Liver (tissue), 9 donors: ENCODE data around the gene BCAR3. TPM values are rescaled to one million over a fixed set of nuclear protein-coding genes. Genes with fewer than 3 reads are reported as not detected.

Source experiments
- DNase-seq: peaks from one replicate; pipeline ENCODE4 v3.0.0-alpha.2; 2017; ENCODE audit warnings: low spot score
- H3K27ac ChIP-seq, 2 donors: one replicate each; pipeline ENCODE4 v1.7.0; 2013; ENCODE audit warnings: inconsistent platforms in 2 of 2, low read length in 2 of 2, control low read depth in 1 of 2, low read depth in 1 of 2, mild to moderate bottlenecking in 1 of 2
- H3K27me3 ChIP-seq, 4 donors: one replicate each; pipeline versions ENCODE4 v1.6.1 to v1.7.0; 2013; ENCODE audit warnings: low read length in 3 of 4, inconsistent platforms in 1 of 4, mild to moderate bottlenecking in 1 of 4, moderate library complexity in 1 of 4; ENCODE audit not compliant: control insufficient read depth in 4 of 4, insufficient read depth in 4 of 4
- H3K36me3 ChIP-seq, 4 donors: one replicate each; pipeline versions ENCODE4 v1.6.1 to v1.7.0; 2013; ENCODE audit warnings: low read length in 3 of 4, mild to moderate bottlenecking in 3 of 4, low read depth in 1 of 4, moderate library complexity in 1 of 4; ENCODE audit not compliant: control insufficient read depth in 4 of 4, insufficient read depth in 3 of 4
- H3K4me1 ChIP-seq, 4 donors: one replicate each; pipeline versions ENCODE4 v1.6.1 to v1.7.0; 2013; ENCODE audit warnings: low read length in 3 of 4, mild to moderate bottlenecking in 3 of 4, moderate library complexity in 1 of 4; ENCODE audit not compliant: control insufficient read depth in 4 of 4, insufficient read depth in 4 of 4
- H3K4me3 ChIP-seq, 3 donors: one replicate each; pipeline versions ENCODE4 v1.6.1 to v1.7.0; 2013; ENCODE audit warnings: low read length in 3 of 3, control low read depth in 1 of 3, low read depth in 1 of 3, mild to moderate bottlenecking in 1 of 3
- H3K9ac ChIP-seq, 2 donors: one replicate each; pipeline ENCODE4 v1.7.0; 2013; ENCODE audit warnings: low read length in 2 of 2, mild to moderate bottlenecking in 2 of 2, moderate library complexity in 2 of 2, control low read depth in 1 of 2, low read depth in 1 of 2
- H3K9me3 ChIP-seq, 4 donors: one replicate each; pipeline versions ENCODE4 v1.6.1 to v1.7.0; 2013; ENCODE audit warnings: low read length in 3 of 4; ENCODE audit not compliant: control insufficient read depth in 4 of 4
- ATF3 ChIP-seq: IDR thresholded peaks from 2 replicates; pipeline ENCODE4 v1.6.1; 2016; ENCODE audit warnings: antibody characterized with exemption
- EGR1 ChIP-seq, 2 donors: IDR thresholded peaks; 2 replicates each; pipeline ENCODE4 v1.6.1; 2016 to 2018; ENCODE audit warnings: antibody characterized with exemption in 2 of 2, low read depth in 2 of 2
- FOXA1 ChIP-seq: IDR thresholded peaks from 2 replicates; pipeline ENCODE4 v1.6.1; 2016; ENCODE audit warnings: antibody characterized with exemption
- FOXA2 ChIP-seq: IDR thresholded peaks from 2 replicates; pipeline ENCODE4 v1.6.1; 2016; ENCODE audit warnings: antibody characterized with exemption
- GABPA ChIP-seq, 2 donors: IDR thresholded peaks in 1 of 2; conservative IDR thresholded peaks in 1 of 2; 2 replicates each; pipeline ENCODE4 v1.6.1; 2016; ENCODE audit warnings: antibody characterized with exemption in 2 of 2, mild to moderate bottlenecking in 1 of 2, moderate library complexity in 1 of 2
- HNF4A ChIP-seq, 2 donors: conservative IDR thresholded peaks; 2 replicates each; pipeline ENCODE4 v1.6.1; 2016; ENCODE audit warnings: antibody characterized with exemption in 2 of 2, mild to moderate bottlenecking in 2 of 2
- HNF4G ChIP-seq: IDR thresholded peaks from 2 replicates; pipeline ENCODE4 v1.6.1; 2016; ENCODE audit warnings: antibody characterized with exemption
- JUND ChIP-seq, 2 donors: IDR thresholded peaks; 2 replicates each; pipeline ENCODE4 v1.6.1; 2016; ENCODE audit warnings: antibody characterized with exemption in 2 of 2
- MAX ChIP-seq: IDR thresholded peaks from 2 replicates; pipeline ENCODE4 v1.6.1; 2016; ENCODE audit warnings: antibody characterized with exemption
- NR2F2 ChIP-seq: IDR thresholded peaks from 2 replicates; pipeline ENCODE4 v1.6.1; 2016; ENCODE audit warnings: antibody characterized with exemption
- RAD21 ChIP-seq, 2 donors: IDR thresholded peaks; 2 replicates each; pipeline ENCODE4 v1.6.1; 2016; ENCODE audit warnings: antibody characterized with exemption in 2 of 2, mild to moderate bottlenecking in 2 of 2
- REST ChIP-seq: IDR thresholded peaks from 2 replicates; pipeline ENCODE4 v1.6.1; 2016; ENCODE audit warnings: antibody characterized with exemption, mild to moderate bottlenecking
- RXRA ChIP-seq, 2 donors: IDR thresholded peaks; 2 replicates each; pipeline ENCODE4 v1.6.1; 2017 to 2018; ENCODE audit warnings: antibody characterized with exemption in 2 of 2, mild to moderate bottlenecking in 1 of 2
- SP1 ChIP-seq: IDR thresholded peaks from 2 replicates; pipeline ENCODE4 v1.6.1; 2018; ENCODE audit warnings: antibody characterized with exemption, mild to moderate bottlenecking
- TAF1 ChIP-seq: conservative IDR thresholded peaks from 2 replicates; pipeline ENCODE4 v1.6.1; 2016; ENCODE audit warnings: antibody characterized with exemption, mild to moderate bottlenecking
- YY1 ChIP-seq: IDR thresholded peaks from 2 replicates; pipeline ENCODE4 v1.6.1; 2016; ENCODE audit warnings: antibody characterized with exemption, mild to moderate bottlenecking
- WGBS: extraction: QIAGEN DNeasy Blood & Tissue Kit; methylation state at CpG from one replicate; pipeline ENCODE4 v1.1.7; 2013; 5-methylcytosine and 5-hydroxymethylcytosine counted together
- polyA plus RNA-seq, 2 donors: library from polyadenylated mRNA; stranded (reverse) in 1 of 2; unstranded in 1 of 2; fragments of 200-250 nt in 1 of 2; fragments of >200 nt in 1 of 2; fragmentation: Nextera tagmentation in 1 of 2; extraction: Ambion mirVana in 1 of 2; gene quantifications; one replicate each; pipeline versions ENCODE4 v1.2.1 to v1.2.3, GENCODE V29; 2013 to 2015
- total RNA-seq, 2 donors: library from RNA; depleted of rRNA; stranded (reverse); fragments of >200 nt; gene quantifications; one replicate each; pipeline ENCODE4 v1.2.3, GENCODE V29; 2014
- donor health status: healthy.
- donor health status: healthy.
- donor health status: healthy.
- donor health status: healthy.
- donor health status: healthy.

BCAR3 gene
- total and polyA plus RNA-seq, 4 donors = 2.8 to 10.3 (median 7.7) TPM

GRCh38 chr1:93678491-93678890 lies 3.1 kb downstream of the BCAR3 start:
- WGBS = 96% methylated on average over 3 of the region's 3 CpGs
- Histone ChIP-seq H3K9ac (no peak overlapping the region), H3K27me3 (no peaks in the 10 kb centered on the region), H3K27ac (no peak overlapping the region), H3K4me3 (no peak overlapping the region), H3K9me3 (no peaks in the 10 kb centered on the region), H3K36me3 (no peaks in the 10 kb centered on the region), H3K4me1 (peaks cover 0 to 16% (median 7%) of the 10 kb centered on the region in 4 donors)
- no peak for DNase-seq
- TF ChIP-seq FOXA2 = no peak
- no peak for TF ChIP-seq TAF1
- TF ChIP-seq RAD21 (IDR thresholded peaks at IDR 0.05) = no peak
- TF ChIP-seq HNF4A (conservative IDR thresholded peaks at IDR 0.05) = no peak
- no peak for TF ChIP-seq JUND (IDR thresholded peaks at IDR 0.05)
- no peak for TF ChIP-seq NR2F2
- no peak for TF ChIP-seq MAX
- no peak for TF ChIP-seq EGR1 (IDR thresholded peaks at IDR 0.05; ENCODE audit: low read depth in 2 of 2)
- no peak for TF ChIP-seq FOXA1
- TF ChIP-seq REST = no peak

GRCh38 chr1:93677729-93678128 lies 3.9 kb downstream of the BCAR3 start:
- Histone ChIP-seq H3K36me3 (no peaks in the 10 kb centered on the region), H3K27ac (no peak overlapping the region), H3K27me3 (no peaks in the 10 kb centered on the region), H3K4me3 (no peak overlapping the region), H3K4me1 (peaks cover 0 to 17% (median 7%) of the 10 kb centered on the region in 4 donors), H3K9ac (no peak overlapping the region), H3K9me3 (no peaks in the 10 kb centered on the region)
- 88% methylated on average over 1 of the region's 1 CpG for WGBS
- DNase-seq = no peak
- TF ChIP-seq NR2F2 (no peak), REST (no peak), RAD21 (IDR thresholded peaks at IDR 0.05) (no peak), SP1 (no peak), HNF4A (conservative IDR thresholded peaks at IDR 0.05) (no peak), JUND (IDR thresholded peaks at IDR 0.05) (no peak), GABPA (IDR thresholded peaks at IDR 0.05 in 1 of 2, conservative IDR thresholded peaks at IDR 0.05 in 1 of 2) (no peak), FOXA1 (no peak), RXRA (IDR thresholded peaks at IDR 0.05) (no peak), FOXA2 (no peak), ATF3 (no peak), YY1 (no peak), EGR1 (IDR thresholded peaks at IDR 0.05; ENCODE audit: low read depth in 2 of 2) (no peak), TAF1 (no peak), HNF4G (no peak)
